ENCODE measurements around the gene ALDH16A1.

ALDH16A1 gene

GRCh38 chr19:49430172-49430677, 22.8 kb upstream of the ALDH16A1 start:
- Mint-ChIP-seq H3K4me1 (peaks cover 52 to 70% of the 10 kb centered on the region in 2 donors), H3K27me3 (peaks cover 87 to 98% of the 10 kb centered on the region in 2 donors), H3K27ac (no peak overlapping the region), H3K4me3 (no peak overlapping the region), H3K9me3 (peaks cover 0 to 3% of the 10 kb centered on the region in 2 donors), H3K36me3 (peaks cover 2 to 4% of the 10 kb centered on the region in 2 donors)
- ATAC-seq (replicated peaks) (no peak), DNase-seq (no peak)

- H3K36me3 Mint-ChIP-seq: peaks cover 2 to 4% of the 10 kb centered on the region in 2 donors
- peaks cover 0 to 3% of the 10 kb centered on the region in 2 donors for H3K9me3 Mint-ChIP-seq
- H3K4me1 Mint-ChIP-seq: peaks cover 52 to 66% of the 10 kb centered on the region in 2 donors
- H3K27me3 Mint-ChIP-seq: peaks cover 87 to 98% of the 10 kb centered on the region in 2 donors
- peak overlapping the region in 1 of 2 donors; percentile 2 for H3K4me3 Mint-ChIP-seq
- ATAC-seq (replicated peaks): peak; percentile 28 to 42
- DNase-seq: no peak
- no peak overlapping the region for H3K27ac Mint-ChIP-seq
Measured at GRCh38 chr19:49430678-49431329, 22.2 kb upstream of the ALDH16A1 start.

- ATAC-seq (replicated peaks): no peak
Measured at GRCh38 chr19:49431330-49431749, 21.7 kb upstream of the ALDH16A1 start.

GRCh38 chr19:49432141-49433073, 20.6 kb upstream of the ALDH16A1 start:
- Mint-ChIP-seq H3K27ac (peak overlapping the region; percentile 70), H3K27me3 (peaks cover 87 to 98% of the 10 kb centered on the region in 2 donors), H3K4me3 (peak overlapping the region; percentile 34 to 62), H3K9me3 (peaks cover 0 to 3% of the 10 kb centered on the region in 2 donors), H3K36me3 (peaks cover 4 to 9% of the 10 kb centered on the region in 2 donors), H3K4me1 (peaks cover 48 to 62% of the 10 kb centered on the region in 2 donors)
- DNase-seq (no peak), ATAC-seq (replicated peaks) (peak; percentile 41 to 45)

More at GRCh38 chr19:49431330-49431749, 21.7 kb upstream of the ALDH16A1 start:
- Mint-ChIP-seq H3K27me3 (peaks cover 87 to 98% of the 10 kb centered on the region in 2 donors), H3K4me1 (peaks cover 53 to 66% of the 10 kb centered on the region in 2 donors), H3K36me3 (peaks cover 5 to 9% of the 10 kb centered on the region in 2 donors), H3K9me3 (peaks cover 0 to 3% of the 10 kb centered on the region in 2 donors), H3K4me3 (no peak overlapping the region), H3K27ac (no peak overlapping the region)
- DNase-seq: no peak

- Mint-ChIP-seq H3K4me1 (peaks cover 41 to 53% of the 10 kb centered on the region in 2 donors), H3K36me3 (peaks cover 4 to 9% of the 10 kb centered on the region in 2 donors), H3K27ac (peak overlapping the region; percentile 48), H3K27me3 (peaks cover 88 to 98% of the 10 kb centered on the region in 2 donors), H3K9me3 (peaks cover 0 to 3% of the 10 kb centered on the region in 2 donors), H3K4me3 (peak overlapping the region in 1 of 2 donors; percentile 21)
- ATAC-seq (replicated peaks) (no peak), DNase-seq (no peak)
Measured at GRCh38 chr19:49433240-49433901, 19.7 kb upstream of the ALDH16A1 start.

- Mint-ChIP-seq H3K4me3 (no peak overlapping the region), H3K27ac (no peak overlapping the region), H3K36me3 (peaks cover 4 to 9% of the 10 kb centered on the region in 2 donors), H3K27me3 (peaks cover 89 to 99% of the 10 kb centered on the region in 2 donors), H3K9me3 (peaks cover 0 to 3% of the 10 kb centered on the region in 2 donors), H3K4me1 (peaks cover 32 to 40% of the 10 kb centered on the region in 2 donors)
- DNase-seq (no peak), ATAC-seq (replicated peaks) (no peak)
Measured at GRCh38 chr19:49434907-49435583, 18.0 kb upstream of the ALDH16A1 start.

GRCh38 chr19:49435670-49436069, 17.4 kb upstream of the ALDH16A1 start:
- H3K36me3 Mint-ChIP-seq: peaks cover 4 to 9% of the 10 kb centered on the region in 2 donors
- no peak for ATAC-seq (replicated peaks)
- H3K9me3 Mint-ChIP-seq: peaks cover 0 to 3% of the 10 kb centered on the region in 2 donors
- H3K4me1 Mint-ChIP-seq: peaks cover 31 to 38% of the 10 kb centered on the region in 2 donors
- peak overlapping the region; percentile 74 for H3K27ac Mint-ChIP-seq
- peaks cover 89 to 99% of the 10 kb centered on the region in 2 donors for H3K27me3 Mint-ChIP-seq
- DNase-seq: no peak
- H3K4me3 Mint-ChIP-seq: no peak overlapping the region

- Mint-ChIP-seq H3K27ac (no peak overlapping the region), H3K27me3 (peaks cover 88 to 96% of the 10 kb centered on the region in 2 donors), H3K4me3 (peak overlapping the region; percentile 33 to 42), H3K9me3 (peaks cover 0 to 3% of the 10 kb centered on the region in 2 donors), H3K36me3 (peaks cover 6 to 9% of the 10 kb centered on the region in 2 donors), H3K4me1 (peaks cover 31 to 41% of the 10 kb centered on the region in 2 donors)
- DNase-seq (peak; percentile 23), ATAC-seq (replicated peaks) (peak; percentile 49 to 52)
Measured at GRCh38 chr19:49436381-49437017, 16.5 kb upstream of the ALDH16A1 start.

- DNase-seq (no peak), ATAC-seq (replicated peaks) (no peak)
- peaks cover 6 to 8% of the 10 kb centered on the region in 2 donors for H3K36me3 Mint-ChIP-seq
- H3K4me1 Mint-ChIP-seq: peaks cover 35 to 44% of the 10 kb centered on the region in 2 donors
- H3K4me3 Mint-ChIP-seq: no peak overlapping the region
- H3K27ac Mint-ChIP-seq: no peak overlapping the region
- no peaks in the 10 kb centered on the region for H3K9me3 Mint-ChIP-seq
- peaks cover 88 to 96% of the 10 kb centered on the region in 2 donors for H3K27me3 Mint-ChIP-seq
Measured at GRCh38 chr19:49437231-49437630, 15.8 kb upstream of the ALDH16A1 start.

GRCh38 chr19:49438261-49438660, 14.8 kb upstream of the ALDH16A1 start:
- Mint-ChIP-seq H3K36me3 (peaks cover 5 to 8% of the 10 kb centered on the region in 2 donors), H3K27ac (no peak overlapping the region), H3K4me3 (no peak overlapping the region), H3K9me3 (no peaks in the 10 kb centered on the region), H3K4me1 (peaks cover 33 to 42% of the 10 kb centered on the region in 2 donors), H3K27me3 (peaks cover 87 to 93% of the 10 kb centered on the region in 2 donors)
- ATAC-seq (replicated peaks) (no peak), DNase-seq (no peak)

GRCh38 chr19:49439836-49440235, 13.2 kb upstream of the ALDH16A1 start:
- no peak overlapping the region for H3K27ac Mint-ChIP-seq
- peaks cover 77 to 79% of the 10 kb centered on the region in 2 donors for H3K27me3 Mint-ChIP-seq
- DNase-seq (no peak), ATAC-seq (replicated peaks) (no peak)
- H3K4me1 Mint-ChIP-seq: peaks cover 35 to 49% of the 10 kb centered on the region in 2 donors
- H3K36me3 Mint-ChIP-seq: peaks cover 5 to 8% of the 10 kb centered on the region in 2 donors
- no peaks in the 10 kb centered on the region for H3K9me3 Mint-ChIP-seq
- H3K4me3 Mint-ChIP-seq: no peak overlapping the region

- DNase-seq (no peak), ATAC-seq (replicated peaks) (no peak)
- peaks cover 5 to 8% of the 10 kb centered on the region in 2 donors for H3K36me3 Mint-ChIP-seq
- no peak overlapping the region for H3K27ac Mint-ChIP-seq
- no peaks in the 10 kb centered on the region for H3K9me3 Mint-ChIP-seq
- H3K4me3 Mint-ChIP-seq: peak overlapping the region; percentile 22 to 50
- peaks cover 36 to 49% of the 10 kb centered on the region in 2 donors for H3K4me1 Mint-ChIP-seq
- peaks cover 69 to 71% of the 10 kb centered on the region in 2 donors for H3K27me3 Mint-ChIP-seq
Measured at GRCh38 chr19:49440439-49441209, 12.4 kb upstream of the ALDH16A1 start.
